ENCODE data around the gene ISCA2. TPM values are rescaled to one million over a fixed set of nuclear protein-coding genes. Genes with fewer than 3 reads are reported as not detected.

ISCA2 gene
- total and polyA plus RNA-seq, 3 donors from 2014 or later, result 22.5 to 30.3 (median 27.6) TPM

DNA sequence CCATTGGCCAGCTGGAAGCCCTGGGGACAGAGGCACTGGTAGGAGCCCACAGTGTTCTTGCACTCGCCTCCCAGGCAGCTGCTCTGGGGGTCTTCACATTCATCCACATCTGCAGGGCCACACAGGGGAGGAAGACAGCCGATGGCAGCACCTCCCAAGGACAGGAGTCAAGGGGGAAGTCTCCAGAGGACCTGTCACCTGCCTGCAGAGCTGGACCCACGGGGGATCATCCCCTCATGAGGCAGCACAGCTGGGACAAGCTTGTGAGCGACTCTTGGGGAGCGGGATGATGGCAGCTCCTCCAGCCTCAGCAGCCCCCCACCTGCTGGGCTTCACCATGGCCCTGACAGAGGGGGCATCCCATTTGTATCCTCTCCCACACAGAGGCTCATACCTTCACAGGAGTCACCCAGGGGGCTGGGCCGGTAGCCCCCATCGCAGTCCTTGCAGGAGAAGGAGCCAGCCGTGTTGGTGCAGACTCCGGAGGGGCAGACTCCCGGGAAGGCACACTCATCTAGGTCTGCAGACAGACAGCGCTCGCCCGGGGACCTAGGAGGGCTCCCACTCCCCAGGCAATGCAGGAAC lies 15.4 kb downstream of the ISCA2 start:
- no peak for TF ChIP-seq POLR2A (IDR thresholded peaks at IDR 0.05)
- no peak for TF ChIP-seq CTCF (IDR thresholded peaks at IDR 0.05)
- Histone ChIP-seq H3K9me3 (no peaks in the 10 kb centered on the region), H3K4me1 (peaks cover 5% of the 10 kb centered on the region), H3K4me3 (no peak overlapping the region), H3K27me3 (no peaks in the 10 kb centered on the region), H3K27ac (no peak overlapping the region), H3K36me3 (ENCODE audit: low read depth, missing control alignments) (no peaks in the 10 kb centered on the region)
- 77 to 95% methylated on average over 3 to 12 of the region's 13 CpGs for WGBS, 2 donors
- intact Hi-C loops (cut with DNase I; ENCODE audit: low total_unique reads), result loop anchor here (10.0 kb wide), 1 partner anchor 96 kb away; no protein-coding TSS in a partner anchor
- no peak for DNase-seq

DNA sequence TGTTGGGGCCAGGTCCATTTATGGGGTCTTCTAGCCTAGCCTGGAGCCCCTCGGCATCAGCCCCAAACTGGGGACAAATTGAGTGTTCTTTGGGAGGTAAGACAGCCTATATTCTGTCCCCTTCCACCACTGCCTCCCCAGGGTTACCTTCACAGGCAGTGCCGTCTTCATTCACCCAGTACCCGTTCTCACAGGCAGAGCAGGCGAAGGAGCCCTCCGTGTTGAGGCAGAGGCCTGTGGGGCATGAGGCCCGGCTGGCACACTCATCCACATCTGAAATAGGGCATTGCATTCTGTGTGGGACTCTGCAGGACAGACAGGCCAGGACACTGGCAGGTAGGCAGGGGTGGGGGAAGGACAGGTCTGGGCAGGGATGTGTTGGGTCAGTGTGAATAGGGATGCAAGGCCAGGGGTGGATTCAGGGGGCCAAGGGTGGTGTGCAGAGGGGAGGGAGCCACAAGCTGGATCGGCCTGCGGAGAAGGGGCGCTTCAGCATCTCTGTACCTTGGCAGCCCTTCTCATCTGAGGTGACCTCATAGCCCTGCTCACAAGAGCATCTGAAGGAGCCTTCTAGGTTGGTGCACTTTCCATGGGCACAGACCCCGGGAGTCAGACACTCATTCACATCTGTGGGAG lies 16.1 kb downstream of the ISCA2 start:
- Histone ChIP-seq H3K27ac (no peak overlapping the region), H3K9me3 (no peaks in the 10 kb centered on the region), H3K27me3 (no peaks in the 10 kb centered on the region), H3K4me1 (peaks cover 5% of the 10 kb centered on the region), H3K4me3 (no peak overlapping the region), H3K36me3 (ENCODE audit: low read depth, missing control alignments) (no peaks in the 10 kb centered on the region)
- WGBS, 2 donors, result 90 to 95% methylated on average over 9 to 10 of the region's 10 CpGs
- intact Hi-C loops (cut with DNase I; ENCODE audit: low total_unique reads), result loop anchor here (10.0 kb wide), 1 partner anchor 95 kb away; no protein-coding TSS in a partner anchor
- DNase-seq, result no peak
- TF ChIP-seq CTCF (IDR thresholded peaks at IDR 0.05) (no peak), POLR2A (IDR thresholded peaks at IDR 0.05) (no peak)

DNA sequence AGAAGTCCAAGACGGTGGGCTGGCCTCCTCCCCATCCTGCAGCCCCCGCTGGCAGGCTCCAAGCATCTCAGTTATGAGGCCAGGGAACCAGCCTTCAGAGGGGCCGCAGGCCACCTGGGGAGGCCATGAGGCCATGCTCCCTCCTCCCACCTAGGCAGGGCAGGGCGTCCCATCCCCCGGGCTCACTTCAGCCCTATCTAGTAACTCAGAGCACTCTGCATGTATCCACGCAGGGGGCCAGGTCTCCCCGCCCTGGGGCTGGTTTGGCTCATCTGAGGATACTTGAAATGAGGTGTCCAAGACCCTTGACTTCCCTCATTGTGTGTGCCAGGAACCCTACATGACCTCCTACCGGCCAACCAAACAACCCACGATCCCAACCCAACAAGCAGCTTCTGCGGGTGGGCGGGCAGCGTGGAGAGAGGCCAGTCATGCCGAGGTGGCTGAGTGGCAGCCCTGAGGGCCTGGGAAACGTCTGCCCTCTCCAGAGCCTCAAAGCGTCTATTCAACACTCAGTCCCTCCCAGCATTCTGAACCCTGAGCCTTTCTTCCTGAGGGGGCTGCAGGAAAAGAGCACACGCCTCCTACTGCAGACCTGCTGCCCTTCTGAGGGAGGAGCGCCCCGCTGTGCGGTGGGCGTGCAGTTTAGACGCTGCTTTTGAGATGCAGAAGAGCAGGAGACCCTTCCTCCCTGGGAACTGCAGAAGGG lies 16.8 kb downstream of the ISCA2 start:
- TF ChIP-seq POLR2A (IDR thresholded peaks at IDR 0.05) (no peak), CTCF (IDR thresholded peaks at IDR 0.05) (no peak)
- Histone ChIP-seq H3K9me3 (no peaks in the 10 kb centered on the region), H3K36me3 (ENCODE audit: low read depth, missing control alignments) (no peaks in the 10 kb centered on the region), H3K4me3 (no peak overlapping the region), H3K27ac (no peak overlapping the region), H3K4me1 (peaks cover 5% of the 10 kb centered on the region), H3K27me3 (no peaks in the 10 kb centered on the region)
- 81 to 83% methylated on average over 3 to 21 of the region's 21 CpGs for WGBS, 2 donors
- intact Hi-C loops (cut with DNase I; ENCODE audit: low total_unique reads), result no loop called here
- no peak for DNase-seq

DNA sequence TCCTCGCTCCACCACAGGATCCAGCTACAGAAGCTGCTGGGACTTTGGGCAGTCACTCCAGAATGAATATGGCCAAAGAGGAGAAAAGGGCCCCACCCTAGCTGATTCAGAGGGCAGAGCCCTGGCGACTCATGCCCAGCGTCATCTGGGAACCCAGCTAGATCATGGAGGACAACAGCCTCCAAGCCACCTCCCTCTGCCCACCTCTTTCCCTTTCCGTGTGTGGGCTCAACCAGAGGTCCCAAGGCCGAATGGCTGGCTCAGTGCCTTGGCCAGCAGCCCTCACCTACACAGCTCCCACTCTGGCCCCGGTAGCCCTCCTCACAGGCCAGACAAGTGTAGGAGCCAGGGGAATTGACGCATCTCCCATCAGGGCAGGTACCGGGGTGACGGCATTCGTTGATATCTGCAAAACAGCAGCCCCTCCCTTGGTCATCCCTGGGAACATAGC lies 17.4 kb downstream of the ISCA2 start:
- TF ChIP-seq POLR2A (IDR thresholded peaks at IDR 0.05), result no peak
- no peak for TF ChIP-seq CTCF (IDR thresholded peaks at IDR 0.05)
- WGBS, 2 donors, result 56 to 64% methylated on average over 9 to 10 of the region's 10 CpGs
- DNase-seq, result no peak
- H3K27ac ChIP-seq, result no peak overlapping the region
- H3K36me3 ChIP-seq (ENCODE audit: low read depth, missing control alignments), result no peaks in the 10 kb centered on the region
- H3K4me1 ChIP-seq, result peaks cover 5% of the 10 kb centered on the region
- H3K9me3 ChIP-seq, result no peaks in the 10 kb centered on the region
- no peak overlapping the region for H3K4me3 ChIP-seq
- intact Hi-C loops (cut with DNase I; ENCODE audit: low total_unique reads), result no loop called here
- no peaks in the 10 kb centered on the region for H3K27me3 ChIP-seq

Measured in testis (tissue), 3 donors.